Right renal cortex interstitium (tissue), 3 donors: Measurements from ENCODE around the gene SNTB2. TPM values are rescaled to one million over a fixed set of nuclear protein-coding genes. Genes with fewer than 3 reads are reported as not detected.
"Not testable (repeated sequence)": the region's sequence is repeated elsewhere in the genome, so short reads cannot be mapped to it uniquely, and the experiment has no call there.

Source experiments
- DNase-seq, 3 donors: peaks; one replicate each; pipeline ENCODE4 v3.0.0-alpha.2; 2013; ENCODE audit warnings: low read depth in 3 of 3, low spot score in 2 of 3
- polyA plus RNA-seq, 3 donors: library from polyadenylated mRNA; unstranded; fragments of 120-200 nt; gene quantifications; one replicate each; pipeline ENCODE4 v1.2.1, GENCODE V29; 2013; ENCODE audit not compliant: insufficient read length in 3 of 3

The SNTB2 gene
- polyA plus RNA-seq: 10 to 100 TPM; 10.6 to 11.8 (median 11.0) TPM

GRCh38 chr16:69186642-69187445 is at the start of gene SNTB2:
Gene SNTB2, plus strand, starts transcription at chr16:69187164. Its CDS starts 3 bp downstream, at chr16:69187167.
- peak in 2 of 3 donors; percentile 84 to 88 for DNase-seq

- DNase-seq: no peak
These were observed 48.4 kb upstream of the SNTB2 start for GRCh38 chr16:69138608-69139007.

- DNase-seq: not testable (repeated sequence)
These were observed 47.5 kb upstream of the SNTB2 start for GRCh38 chr16:69139464-69139863.

- DNase-seq: no peak
These were observed 46.0 kb upstream of the SNTB2 start for GRCh38 chr16:69141014-69141413.

- DNase-seq: no peak
These were observed 45.0 kb upstream of the SNTB2 start for GRCh38 chr16:69141936-69142335.

GRCh38 chr16:69143116-69143515 is 43.8 kb upstream of the SNTB2 start:
- no peak for DNase-seq

- DNase-seq: no peak
These were observed 41.3 kb upstream of the SNTB2 start for GRCh38 chr16:69145658-69146057.

- DNase-seq: not testable (repeated sequence)
These were observed 37.3 kb upstream of the SNTB2 start for GRCh38 chr16:69149621-69150020.

- DNase-seq: peak in 1 of 3 donors; percentile 74
These were observed 36.7 kb upstream of the SNTB2 start for GRCh38 chr16:69150146-69150865.

- DNase-seq: no peak
These were observed 29.8 kb upstream of the SNTB2 start for GRCh38 chr16:69157196-69157595.

GRCh38 chr16:69160192-69160591 is 26.8 kb upstream of the SNTB2 start:
- no peak for DNase-seq

GRCh38 chr16:69165584-69165983 is 21.4 kb upstream of the SNTB2 start:
- no peak for DNase-seq

GRCh38 chr16:69166221-69166833 is 20.6 kb upstream of the SNTB2 start:
- DNase-seq: no peak

GRCh38 chr16:69166946-69167930 is 19.7 kb upstream of the SNTB2 start:
- no peak for DNase-seq

GRCh38 chr16:69169051-69169450 is 17.9 kb upstream of the SNTB2 start:
- DNase-seq: no peak

GRCh38 chr16:69169607-69170352 is 17.2 kb upstream of the SNTB2 start:
- no peak for DNase-seq

GRCh38 chr16:69171325-69172084 is 15.5 kb upstream of the SNTB2 start:
- no peak for DNase-seq

GRCh38 chr16:69176033-69176800 is 10.7 kb upstream of the SNTB2 start:
- DNase-seq: no peak
